Measurements from ENCODE around the gene DPH1.

Gene DPH1

GRCh38 chr17:1995907-1996799 lies 33.8 kb upstream of the DPH1 start:
- H3K4me1 ChIP-seq (ENCODE audit: control insufficient read depth, low read length) = no peaks in the 10 kb centered on the region
- no peak overlapping the region for H3K4me2 ChIP-seq (ENCODE audit: low read length)
- TF ChIP-seq CTCF (IDR thresholded peaks at IDR 0.05; ENCODE audit: low read depth, low read length, poor library complexity, severe bottlenecking) (no peak), EZH2phosphoT487 (IDR thresholded peaks at IDR 0.05; ENCODE audit: borderline replicate concordance, low read length) (no peak)

DNA sequence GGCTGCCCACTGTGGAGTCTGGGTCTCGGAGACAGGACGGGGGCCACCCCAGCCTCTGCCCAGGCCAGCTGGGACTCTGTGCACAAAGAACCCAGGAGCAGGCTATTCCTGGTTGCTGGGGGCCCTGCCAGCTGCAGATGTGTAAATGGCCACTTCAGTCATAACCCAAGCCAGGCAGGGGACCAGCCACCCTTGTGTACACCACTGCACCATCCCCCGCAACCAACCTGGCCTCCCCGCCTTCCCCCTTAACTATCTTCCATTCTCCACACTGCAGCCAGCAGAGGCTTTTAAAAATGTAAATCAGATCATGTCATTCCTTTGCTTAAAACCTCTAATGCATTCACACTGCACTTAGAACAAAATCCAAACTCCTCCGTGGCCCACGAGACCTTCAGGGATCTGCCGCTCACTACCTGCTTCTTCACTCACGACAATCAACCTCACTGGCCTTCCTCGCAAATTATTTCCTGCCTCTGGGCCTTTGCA lies 33.1 kb upstream of the DPH1 start:
- Histone ChIP-seq H3K9me3 (ENCODE audit: control insufficient read depth, insufficient read depth, low read length) (no peaks in the 10 kb centered on the region), H3K79me2 (ENCODE audit: control insufficient read depth, low read length) (no peaks in the 10 kb centered on the region), H3K36me3 (ENCODE audit: control insufficient read depth, low read length) (no peaks in the 10 kb centered on the region), H3K27me3 (ENCODE audit: control insufficient read depth, low read length) (no peaks in the 10 kb centered on the region), H4K20me1 (ENCODE audit: control insufficient read depth, insufficient read depth, low read depth, low read length) (no peaks in the 10 kb centered on the region), H3K27ac (ENCODE audit: low read depth, low read length) (no peak overlapping the region), H3K4me1 (ENCODE audit: control insufficient read depth, low read length) (no peaks in the 10 kb centered on the region), H3K4me2 (ENCODE audit: low read length) (no peak overlapping the region), H3K9me2 (replicated peaks; ENCODE audit: control insufficient read depth, low read length) (no peaks in the 10 kb centered on the region), H3K4me3 (ENCODE audit: low read length) (no peak overlapping the region), H3F3A (ENCODE audit: control insufficient read depth, insufficient read depth) (no peaks in the 10 kb centered on the region)
- TF ChIP-seq CTCF (IDR thresholded peaks at IDR 0.05; ENCODE audit: low read depth, low read length, poor library complexity, severe bottlenecking) (no peak), EZH2phosphoT487 (IDR thresholded peaks at IDR 0.05; ENCODE audit: borderline replicate concordance, low read length) (no peak)

More at GRCh38 chr17:1995907-1996799, 33.8 kb upstream of the DPH1 start:
- H3K4me3 ChIP-seq (ENCODE audit: low read length) = no peak overlapping the region
- H3K27ac ChIP-seq (ENCODE audit: low read depth, low read length) = no peak overlapping the region
- H3K27me3 ChIP-seq (ENCODE audit: control insufficient read depth, low read length) = no peaks in the 10 kb centered on the region
- no peaks in the 10 kb centered on the region for H3K79me2 ChIP-seq (ENCODE audit: control insufficient read depth, low read length)
- no peaks in the 10 kb centered on the region for H3K36me3 ChIP-seq (ENCODE audit: control insufficient read depth, low read length)
- H4K20me1 ChIP-seq (ENCODE audit: control insufficient read depth, insufficient read depth, low read depth, low read length) = no peaks in the 10 kb centered on the region
- no peaks in the 10 kb centered on the region for H3K9me3 ChIP-seq (ENCODE audit: control insufficient read depth, insufficient read depth, low read length)
- no peaks in the 10 kb centered on the region for H3K9me2 ChIP-seq (replicated peaks; ENCODE audit: control insufficient read depth, low read length)
- no peaks in the 10 kb centered on the region for H3F3A ChIP-seq (ENCODE audit: control insufficient read depth, insufficient read depth)

- Histone ChIP-seq H4K20me1 (ENCODE audit: control insufficient read depth, insufficient read depth, low read depth, low read length) (no peaks in the 10 kb centered on the region), H3F3A (ENCODE audit: control insufficient read depth, insufficient read depth) (no peaks in the 10 kb centered on the region), H3K36me3 (ENCODE audit: control insufficient read depth, low read length) (no peaks in the 10 kb centered on the region), H3K4me1 (ENCODE audit: control insufficient read depth, low read length) (no peaks in the 10 kb centered on the region), H3K9me3 (ENCODE audit: control insufficient read depth, insufficient read depth, low read length) (no peaks in the 10 kb centered on the region), H3K4me3 (ENCODE audit: low read length) (no peak overlapping the region), H3K27me3 (ENCODE audit: control insufficient read depth, low read length) (no peaks in the 10 kb centered on the region), H3K27ac (ENCODE audit: low read depth, low read length) (no peak overlapping the region), H3K4me2 (ENCODE audit: low read length) (no peak overlapping the region), H3K79me2 (ENCODE audit: control insufficient read depth, low read length) (no peaks in the 10 kb centered on the region), H3K9me2 (replicated peaks; ENCODE audit: control insufficient read depth, low read length) (no peaks in the 10 kb centered on the region)
- no peak for TF ChIP-seq CTCF (IDR thresholded peaks at IDR 0.05; ENCODE audit: low read depth, low read length, poor library complexity, severe bottlenecking)
- no peak for TF ChIP-seq EZH2phosphoT487 (IDR thresholded peaks at IDR 0.05; ENCODE audit: borderline replicate concordance, low read length)
These were observed 32.5 kb upstream of the DPH1 start for GRCh38 chr17:1997289-1997926.

All from DOHH2 (cell line).